Hepatocyte (in vitro differentiated cells): ENCODE measurements around the gene SUPT3H.

ENCODE experiments used
- EZH2 ChIP-seq: fragments of 200-600 bp; sonication (generic); IDR thresholded peaks from 2 replicates; pipeline ENCODE4 v1.6.1; 2016; ENCODE audit warnings: antibody characterized with exemption, mild to moderate bottlenecking, borderline replicate concordance
- EZH2phosphoT487 ChIP-seq: fragments of 200-600 bp; sonication (generic); IDR thresholded peaks from one replicate; pipeline ENCODE4 v1.6.1; 2018; ENCODE audit warnings: antibody characterized with exemption, mild to moderate bottlenecking, low read depth, moderate library complexity; ENCODE audit not compliant: unreplicated experiment, severe bottlenecking
- TF ChIP-seq, protein P1 (sequence below): fragments of 200-600 bp; sonication (generic); IDR thresholded peaks from 2 replicates; pipeline ENCODE4 v1.5.1; 2016; ENCODE audit warnings: antibody characterized with exemption, mild to moderate bottlenecking; ENCODE audit not compliant: poor library complexity

DNA sequence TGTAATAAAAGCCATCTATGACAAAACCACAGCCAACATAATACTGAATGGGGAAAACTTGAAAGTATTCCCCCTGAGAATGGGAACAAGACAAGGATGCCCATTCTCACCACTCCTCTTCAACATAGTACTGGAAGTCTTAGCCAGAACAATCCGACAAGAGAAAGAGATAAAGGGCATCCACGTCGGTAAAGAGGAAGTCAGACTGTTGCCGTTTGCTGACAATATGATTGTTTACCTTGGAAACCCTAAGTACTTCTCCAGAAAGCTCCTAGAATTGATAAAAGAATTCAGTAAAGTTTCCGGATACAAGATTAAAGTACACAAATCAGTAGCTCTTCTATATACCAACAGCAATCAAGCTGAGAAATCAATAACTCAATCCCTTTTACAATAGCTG, 63.6 kb downstream of the SUPT3H start:
- TF ChIP-seq, protein P1, sequence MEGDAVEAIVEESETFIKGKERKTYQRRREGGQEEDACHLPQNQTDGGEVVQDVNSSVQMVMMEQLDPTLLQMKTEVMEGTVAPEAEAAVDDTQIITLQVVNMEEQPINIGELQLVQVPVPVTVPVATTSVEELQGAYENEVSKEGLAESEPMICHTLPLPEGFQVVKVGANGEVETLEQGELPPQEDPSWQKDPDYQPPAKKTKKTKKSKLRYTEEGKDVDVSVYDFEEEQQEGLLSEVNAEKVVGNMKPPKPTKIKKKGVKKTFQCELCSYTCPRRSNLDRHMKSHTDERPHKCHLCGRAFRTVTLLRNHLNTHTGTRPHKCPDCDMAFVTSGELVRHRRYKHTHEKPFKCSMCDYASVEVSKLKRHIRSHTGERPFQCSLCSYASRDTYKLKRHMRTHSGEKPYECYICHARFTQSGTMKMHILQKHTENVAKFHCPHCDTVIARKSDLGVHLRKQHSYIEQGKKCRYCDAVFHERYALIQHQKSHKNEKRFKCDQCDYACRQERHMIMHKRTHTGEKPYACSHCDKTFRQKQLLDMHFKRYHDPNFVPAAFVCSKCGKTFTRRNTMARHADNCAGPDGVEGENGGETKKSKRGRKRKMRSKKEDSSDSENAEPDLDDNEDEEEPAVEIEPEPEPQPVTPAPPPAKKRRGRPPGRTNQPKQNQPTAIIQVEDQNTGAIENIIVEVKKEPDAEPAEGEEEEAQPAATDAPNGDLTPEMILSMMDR, result no peak
- TF ChIP-seq EZH2phosphoT487 (no peak), EZH2 (no peak)
